Sigmoid colon (tissue), 7 donors: ENCODE data around the gene WDR88. TPM values are rescaled to one million over a fixed set of nuclear protein-coding genes. Genes with fewer than 3 reads are reported as not detected.
"Not testable (repeated sequence)": the region's sequence is repeated elsewhere in the genome, so short reads cannot be mapped to it uniquely, and the experiment has no call there.

Experiments used
- DNase-seq: peaks from one replicate; pipeline ENCODE4 v3.0.0-alpha.2; 2019
- H3K27ac ChIP-seq, 4 donors: fragments of 200-600 bp; sonication (generic); one replicate each; pipeline ENCODE4 v1.5.1; 2016 to 2019; ENCODE audit warnings: mild to moderate bottlenecking in 1 of 4
- H3K27me3 ChIP-seq, 3 donors: fragments of 200-600 bp; sonication (generic); one replicate each; pipeline ENCODE4 v1.5.1; 2019; ENCODE audit warnings: mild to moderate bottlenecking in 1 of 3
- H3K36me3 ChIP-seq, 4 donors: fragments of 200-600 bp; sonication (generic); one replicate each; pipeline ENCODE4 v1.5.1; 2016 to 2019
- H3K4me1 ChIP-seq, 4 donors: fragments of 200-600 bp; sonication (generic); one replicate each; pipeline ENCODE4 v1.5.1; 2017 to 2019
- H3K4me3 ChIP-seq, 4 donors: fragments of 200-600 bp; sonication (generic); one replicate each; pipeline ENCODE4 v1.5.1; 2017 to 2019; ENCODE audit warnings: mild to moderate bottlenecking in 2 of 4, moderate library complexity in 1 of 4
- H3K9me3 ChIP-seq, 4 donors: fragments of 200-600 bp in 3 of 4; sonication (generic) in 3 of 4; one replicate each; pipeline versions ENCODE4 v1.5.1 to v1.6.1; 2013 to 2019
- EP300 ChIP-seq, 4 donors: sonication (generic); formaldehyde crosslinking; IDR thresholded peaks; one replicate each; pipeline ENCODE4 v1.6.1; 2017; ENCODE audit warnings: antibody characterized with exemption in 4 of 4
- POLR2A ChIP-seq, 2 donors: fragments of 450-650 bp; IDR thresholded peaks; one replicate each; pipeline ENCODE4 v1.6.1; 2016; ENCODE audit warnings: antibody characterized with exemption in 2 of 2, mild to moderate bottlenecking in 2 of 2, moderate library complexity in 2 of 2
- POLR2AphosphoS5 ChIP-seq, 4 donors: sonication (generic); formaldehyde crosslinking; IDR thresholded peaks; one replicate each; pipeline ENCODE4 v1.6.1; 2017; ENCODE audit warnings: antibody characterized with exemption in 4 of 4
- WGBS, 2 donors: extraction: QIAGEN DNeasy Blood & Tissue Kit; methylation state at CpG; one replicate each; pipeline ENCODE4 v1.1.7; 2013; 5-methylcytosine and 5-hydroxymethylcytosine counted together
- intact Hi-C: fragments of 100-400 bp; cut with DNase I; formaldehyde crosslinking; loops from one replicate; pipeline ENCODE4 v1.15.1; 2023
- polyA plus RNA-seq, 3 donors: library from polyadenylated mRNA; stranded (reverse); fragments of 200-250 nt; gene quantifications; one replicate each; pipeline ENCODE4 v1.2.3, GENCODE V29; 2013
- total RNA-seq, 4 donors: library from RNA; depleted of rRNA; stranded (reverse); fragments of >200 nt; gene quantifications; one replicate each; pipeline ENCODE4 v1.1.0, GENCODE V29; 2016
- TF ChIP-seq, protein P1 (sequence below), 4 experiments: fragments of 450-650 bp in 3 of 4; fragments of 200-600 bp in 1 of 4; IDR thresholded peaks; one replicate each; pipeline ENCODE4 v1.5.1; 2016 to 2019; ENCODE audit warnings: antibody characterized with exemption in 4 of 4, mild to moderate bottlenecking in 3 of 4, moderate library complexity in 2 of 4
- donor health status: healthy with polysubstance abuse.
- donor health status: Bipolar disorder and iron deficiency.
- donor health status: healthy.

WDR88 gene
- total and polyA plus RNA-seq, 7 donors, result not detected

GRCh38 chr19:33161201-33161600 is 29.3 kb downstream of the WDR88 start:
- TF ChIP-seq POLR2A (IDR thresholded peaks at IDR 0.05) (no peak), EP300 (IDR thresholded peaks at IDR 0.05) (no peak), POLR2AphosphoS5 (IDR thresholded peaks at IDR 0.05) (no peak)
- WGBS, 2 donors, result 73 to 81% methylated on average over 4 of the region's 4 CpGs
- H3K4me3 ChIP-seq, result no peak overlapping the region
- H3K27me3 ChIP-seq, result no peaks in the 10 kb centered on the region
- H3K4me1 ChIP-seq, result no peaks in the 10 kb centered on the region
- no peaks in the 10 kb centered on the region for H3K9me3 ChIP-seq
- intact Hi-C loops, result no loop called here
- no peak overlapping the region for H3K27ac ChIP-seq
- DNase-seq, result no peak
- H3K36me3 ChIP-seq, result no peaks in the 10 kb centered on the region

DNA sequence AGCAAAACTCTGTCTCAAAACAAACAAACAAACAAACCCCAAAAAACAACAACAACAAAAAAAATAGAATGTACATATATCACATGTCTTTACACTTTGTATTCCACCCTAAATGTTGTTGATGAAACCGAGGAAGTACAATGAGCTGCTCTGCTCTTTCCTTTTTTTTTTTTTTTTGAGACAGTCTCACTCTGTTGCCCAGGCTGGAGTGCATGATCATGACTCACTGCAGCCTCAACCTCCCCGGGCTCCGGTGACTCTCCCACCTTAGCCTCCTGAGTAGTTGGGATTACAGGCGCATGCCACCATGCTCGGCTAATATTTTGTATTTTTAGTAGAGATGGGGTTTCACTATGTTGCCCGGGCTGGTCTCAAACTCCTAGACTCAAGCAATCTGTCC is 31.6 kb downstream of the WDR88 start:
- Histone ChIP-seq H3K27me3 (no peaks in the 10 kb centered on the region), H3K4me1 (no peaks in the 10 kb centered on the region), H3K4me3 (no peak overlapping the region), H3K9me3 (no peaks in the 10 kb centered on the region), H3K27ac (no peak overlapping the region), H3K36me3 (no peaks in the 10 kb centered on the region)
- no peak for DNase-seq
- WGBS, 2 donors, result 90 to 93% methylated on average over 6 of the region's 6 CpGs
- TF ChIP-seq EP300 (IDR thresholded peaks at IDR 0.05) (no peak), POLR2AphosphoS5 (IDR thresholded peaks at IDR 0.05) (no peak), POLR2A (IDR thresholded peaks at IDR 0.05) (no peak)
- TF ChIP-seq, protein P1, sequence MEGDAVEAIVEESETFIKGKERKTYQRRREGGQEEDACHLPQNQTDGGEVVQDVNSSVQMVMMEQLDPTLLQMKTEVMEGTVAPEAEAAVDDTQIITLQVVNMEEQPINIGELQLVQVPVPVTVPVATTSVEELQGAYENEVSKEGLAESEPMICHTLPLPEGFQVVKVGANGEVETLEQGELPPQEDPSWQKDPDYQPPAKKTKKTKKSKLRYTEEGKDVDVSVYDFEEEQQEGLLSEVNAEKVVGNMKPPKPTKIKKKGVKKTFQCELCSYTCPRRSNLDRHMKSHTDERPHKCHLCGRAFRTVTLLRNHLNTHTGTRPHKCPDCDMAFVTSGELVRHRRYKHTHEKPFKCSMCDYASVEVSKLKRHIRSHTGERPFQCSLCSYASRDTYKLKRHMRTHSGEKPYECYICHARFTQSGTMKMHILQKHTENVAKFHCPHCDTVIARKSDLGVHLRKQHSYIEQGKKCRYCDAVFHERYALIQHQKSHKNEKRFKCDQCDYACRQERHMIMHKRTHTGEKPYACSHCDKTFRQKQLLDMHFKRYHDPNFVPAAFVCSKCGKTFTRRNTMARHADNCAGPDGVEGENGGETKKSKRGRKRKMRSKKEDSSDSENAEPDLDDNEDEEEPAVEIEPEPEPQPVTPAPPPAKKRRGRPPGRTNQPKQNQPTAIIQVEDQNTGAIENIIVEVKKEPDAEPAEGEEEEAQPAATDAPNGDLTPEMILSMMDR (IDR thresholded peaks at IDR 0.05), result no peak
- intact Hi-C loops, result no loop called here

DNA sequence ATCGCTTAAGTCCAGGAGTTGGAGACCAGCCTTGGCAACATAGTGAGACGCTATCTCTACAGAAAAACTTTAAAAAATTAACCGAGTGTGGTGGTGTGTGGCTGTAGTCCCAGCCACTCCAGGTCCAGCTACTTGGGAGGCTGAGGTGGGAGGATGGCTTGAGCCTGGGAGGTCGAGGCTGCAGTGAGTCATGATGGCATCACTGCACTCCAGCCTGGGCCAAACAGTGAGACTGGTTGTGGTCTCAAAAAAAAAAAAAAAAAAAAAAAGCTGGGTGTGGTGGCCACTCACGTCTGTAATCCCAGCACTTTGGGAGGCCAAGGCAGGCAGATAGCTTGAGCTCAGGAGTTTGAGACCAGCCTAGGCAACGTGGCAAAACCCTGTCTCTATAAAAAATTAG is 34.1 kb downstream of the WDR88 start:
- H3K4me1 ChIP-seq, H3K9me3 ChIP-seq, H3K36me3 ChIP-seq, H3K27ac ChIP-seq, H3K27me3 ChIP-seq, DNase-seq, intact Hi-C loops, H3K4me3 ChIP-seq: not testable (repeated sequence)
- WGBS, 2 donors, result 68 to 82% methylated on average over 6 of the region's 6 CpGs

DNA sequence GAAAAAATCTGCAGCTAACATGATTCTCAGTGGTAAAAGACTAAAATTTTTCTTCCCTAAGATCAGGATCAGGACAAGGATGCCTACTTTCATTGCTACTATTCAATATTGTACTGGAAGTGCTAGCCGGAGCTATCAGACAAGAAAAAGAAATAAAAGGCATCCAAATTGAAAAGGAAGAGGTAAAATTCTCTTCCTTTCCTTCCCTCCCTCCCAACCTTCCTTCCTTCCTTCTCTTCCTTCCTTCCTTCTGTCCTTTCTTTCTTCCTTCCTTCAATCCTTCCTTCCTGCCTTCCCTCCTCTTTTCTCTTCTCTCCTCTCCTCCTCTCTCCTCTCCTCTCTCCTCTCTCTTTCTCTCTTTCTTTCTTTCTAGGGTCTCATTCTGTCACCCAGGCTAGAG is 35.5 kb downstream of the WDR88 start:
- H3K4me1 ChIP-seq, result no peaks in the 10 kb centered on the region
- intact Hi-C loops, result no loop called here
- no peak overlapping the region for H3K4me3 ChIP-seq
- 92 to 95% methylated on average over 1 of the region's 1 CpG for WGBS, 2 donors
- H3K27me3 ChIP-seq, result no peaks in the 10 kb centered on the region
- no peak overlapping the region for H3K27ac ChIP-seq
- no peaks in the 10 kb centered on the region for H3K9me3 ChIP-seq
- H3K36me3 ChIP-seq, result no peaks in the 10 kb centered on the region
- no peak for DNase-seq
- no peak for TF ChIP-seq POLR2AphosphoS5 (IDR thresholded peaks at IDR 0.05)
- TF ChIP-seq, protein P1 (IDR thresholded peaks at IDR 0.05), result no peak
- TF ChIP-seq POLR2A (IDR thresholded peaks at IDR 0.05), result no peak
- TF ChIP-seq EP300 (IDR thresholded peaks at IDR 0.05), result no peak

- 91 to 92% methylated on average over 1 of the region's 1 CpG for WGBS, 2 donors
- Histone ChIP-seq H3K36me3 (no peaks in the 10 kb centered on the region), H3K4me3 (no peak overlapping the region), H3K4me1 (no peaks in the 10 kb centered on the region), H3K27me3 (no peaks in the 10 kb centered on the region), H3K9me3 (no peaks in the 10 kb centered on the region), H3K27ac (no peak overlapping the region)
- intact Hi-C loops, result no loop called here
- no peak for DNase-seq
- TF ChIP-seq POLR2A (IDR thresholded peaks at IDR 0.05), result no peak
- TF ChIP-seq, protein P1 (IDR thresholded peaks at IDR 0.05), result no peak
- no peak for TF ChIP-seq POLR2AphosphoS5 (IDR thresholded peaks at IDR 0.05)
- TF ChIP-seq EP300 (IDR thresholded peaks at IDR 0.05), result no peak
Measured at GRCh38 chr19:33168528-33168927, 36.6 kb downstream of the WDR88 start.

- no peaks in the 10 kb centered on the region for H3K9me3 ChIP-seq
- TF ChIP-seq, protein P1 (IDR thresholded peaks at IDR 0.05), result no peak
- TF ChIP-seq POLR2A (IDR thresholded peaks at IDR 0.05), result no peak
- TF ChIP-seq POLR2AphosphoS5 (IDR thresholded peaks at IDR 0.05), result no peak
- no peak for TF ChIP-seq EP300 (IDR thresholded peaks at IDR 0.05)
- 25 to 82% methylated on average over 1 of the region's 1 CpG for whole genome bisulfite sequencing, 2 donors
- intact Hi-C loops, result loop anchor here (10.0 kb wide), 1 partner anchor 497 kb away; the partner anchor contains the start of genes ANKRD27 and RGS9BP
- no peak for DNase-seq
- no peak overlapping the region for H3K27ac ChIP-seq
- H3K36me3 ChIP-seq, result no peaks in the 10 kb centered on the region
- peaks cover 0 to 19% (median 11%) of the 10 kb centered on the region in 4 donors for H3K4me1 ChIP-seq
- H3K4me3 ChIP-seq, result no peak overlapping the region
- no peaks in the 10 kb centered on the region for H3K27me3 ChIP-seq
Measured at GRCh38 chr19:33171222-33171795, 39.4 kb downstream of the WDR88 start.
